Kidney glomerular epithelial cell (primary cell): ENCODE results near the gene TEX2.

Source experiments
- DNase-seq: peaks from one replicate; lab custom pipeline; 2025; lab: John Stamatoyannopoulos, UW

TEX2 gene

GRCh38 chr17:64158406-64158805, 104.7 kb downstream of the TEX2 start:
- no peak for DNase-seq

- no peak for DNase-seq
These were observed 105.3 kb downstream of the TEX2 start for GRCh38 chr17:64157669-64158180.

- no peak for DNase-seq
These were observed 106.4 kb downstream of the TEX2 start for GRCh38 chr17:64156670-64157069.

- no peak for DNase-seq
These were observed 107.1 kb downstream of the TEX2 start for GRCh38 chr17:64155751-64156544.

GRCh38 chr17:64155129-64155528, 107.9 kb downstream of the TEX2 start:
- no peak for DNase-seq

- no peak for DNase-seq
These were observed 108.3 kb downstream of the TEX2 start for GRCh38 chr17:64154717-64155116.

GRCh38 chr17:64154313-64154695, 108.8 kb downstream of the TEX2 start:
- no peak for DNase-seq

GRCh38 chr17:64153565-64154312, 109.3 kb downstream of the TEX2 start:
- DNase-seq = no peak

- no peak for DNase-seq
These were observed 110.5 kb downstream of the TEX2 start for GRCh38 chr17:64152428-64153125.

GRCh38 chr17:64151016-64151368, 112.1 kb downstream of the TEX2 start:
- no peak for DNase-seq

GRCh38 chr17:64150237-64151015, 112.6 kb downstream of the TEX2 start:
- DNase-seq = no peak

- DNase-seq = no peak
These were observed 113.9 kb downstream of the TEX2 start for GRCh38 chr17:64149196-64149595.

- no peak for DNase-seq
These were observed 114.4 kb downstream of the TEX2 start for GRCh38 chr17:64148699-64149098.

- no peak for DNase-seq
These were observed 114.9 kb downstream of the TEX2 start for GRCh38 chr17:64148017-64148631.

GRCh38 chr17:64147110-64148016, 115.7 kb downstream of the TEX2 start:
- no peak for DNase-seq

GRCh38 chr17:64146418-64147109, 116.5 kb downstream of the TEX2 start:
- DNase-seq = no peak

GRCh38 chr17:64145751-64146417, 117.2 kb downstream of the TEX2 start:
- DNase-seq = peak; percentile 96

- DNase-seq = no peak
These were observed 117.7 kb downstream of the TEX2 start for GRCh38 chr17:64145375-64145750.

- DNase-seq = no peak
These were observed 123.5 kb downstream of the TEX2 start for GRCh38 chr17:64139542-64139941.
